ENCODE measurements around the gene LAMA3. TPM values are rescaled to one million over a fixed set of nuclear protein-coding genes. Genes with fewer than 3 reads are reported as not detected.

Gene LAMA3
- total RNA-seq, 1 experiment from 2014 or later: 8.1 TPM

DNA sequence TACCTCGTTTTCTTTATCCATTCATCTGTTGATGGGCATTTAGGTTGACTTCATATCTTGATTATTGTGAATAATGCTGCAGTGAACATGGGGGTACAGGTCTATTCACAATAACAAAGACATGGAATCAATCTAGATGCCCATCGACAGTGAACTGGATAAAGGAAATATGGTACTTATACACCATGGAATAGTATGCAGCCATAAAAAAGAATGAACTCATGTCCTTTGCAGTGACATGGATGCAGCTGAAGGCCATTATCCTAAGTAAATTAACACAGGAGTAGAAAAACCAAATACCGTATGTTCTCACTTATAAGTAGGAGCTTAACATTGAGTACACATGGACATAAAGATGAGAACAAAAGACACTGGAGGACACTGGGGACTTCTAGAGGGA is 111.6 kb downstream of the LAMA3 start:
- POLR2A ChIA-PET: interaction anchor here (0.5 kb wide), 1 partner anchor 300 kb away, joined by 12 read pairs; no protein-coding TSS in a partner anchor
- intact Hi-C loops (cut with micrococcal nuclease; ENCODE audit: unreplicated experiment): no loop called here
- CTCF ChIA-PET: no interaction called here

DNA sequence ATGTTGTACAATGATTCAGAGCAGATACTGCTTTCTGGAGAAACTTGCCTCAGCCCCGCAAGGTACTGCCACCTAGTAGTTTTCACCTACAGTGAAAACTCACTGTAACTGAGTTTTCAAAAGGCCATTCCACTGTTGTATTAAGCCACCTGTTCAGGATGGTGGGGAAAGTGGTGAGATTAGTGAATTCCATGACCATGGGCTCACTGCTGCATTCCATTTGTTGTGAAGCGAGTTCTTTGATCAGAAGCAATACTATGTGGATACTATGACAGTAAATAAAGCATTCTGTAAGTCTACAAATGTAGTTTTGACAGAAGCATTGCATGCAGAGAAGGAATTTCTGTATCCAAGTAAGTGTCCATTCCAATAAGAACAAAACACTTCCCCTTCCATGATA is 113.6 kb downstream of the LAMA3 start:
- in situ Hi-C loops (cut with HindIII; ENCODE audit: low pct_unique_long_range_greater_than_20kb, low sequenced_read_pairs): no loop called here
- DNase-seq (ENCODE audit: low read depth, low spot score) (no peak), ATAC-seq (no peak)
- intact Hi-C loops (cut with micrococcal nuclease; ENCODE audit: unreplicated experiment): no loop called here
- ChIA-PET CTCF (no interaction called here), POLR2A (no interaction called here)
- H3K9me3 ChIP-seq (ENCODE audit: control insufficient read depth, insufficient read depth, low read depth, low read length): no peaks in the 10 kb centered on the region
- H3K36me3 ChIP-seq (ENCODE audit: control insufficient read depth, insufficient read depth, low read length): no peaks in the 10 kb centered on the region
- TF ChIP-seq, protein P1, sequence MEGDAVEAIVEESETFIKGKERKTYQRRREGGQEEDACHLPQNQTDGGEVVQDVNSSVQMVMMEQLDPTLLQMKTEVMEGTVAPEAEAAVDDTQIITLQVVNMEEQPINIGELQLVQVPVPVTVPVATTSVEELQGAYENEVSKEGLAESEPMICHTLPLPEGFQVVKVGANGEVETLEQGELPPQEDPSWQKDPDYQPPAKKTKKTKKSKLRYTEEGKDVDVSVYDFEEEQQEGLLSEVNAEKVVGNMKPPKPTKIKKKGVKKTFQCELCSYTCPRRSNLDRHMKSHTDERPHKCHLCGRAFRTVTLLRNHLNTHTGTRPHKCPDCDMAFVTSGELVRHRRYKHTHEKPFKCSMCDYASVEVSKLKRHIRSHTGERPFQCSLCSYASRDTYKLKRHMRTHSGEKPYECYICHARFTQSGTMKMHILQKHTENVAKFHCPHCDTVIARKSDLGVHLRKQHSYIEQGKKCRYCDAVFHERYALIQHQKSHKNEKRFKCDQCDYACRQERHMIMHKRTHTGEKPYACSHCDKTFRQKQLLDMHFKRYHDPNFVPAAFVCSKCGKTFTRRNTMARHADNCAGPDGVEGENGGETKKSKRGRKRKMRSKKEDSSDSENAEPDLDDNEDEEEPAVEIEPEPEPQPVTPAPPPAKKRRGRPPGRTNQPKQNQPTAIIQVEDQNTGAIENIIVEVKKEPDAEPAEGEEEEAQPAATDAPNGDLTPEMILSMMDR (IDR thresholded peaks at IDR 0.05): no peak
- no peak for TF ChIP-seq TCF7L2 (IDR thresholded peaks at IDR 0.05; ENCODE audit: low read depth, low read length)
- TF ChIP-seq POLR2AphosphoS5 (IDR thresholded peaks at IDR 0.05; ENCODE audit: low read depth, low read length): no peak
- no peaks in the 10 kb centered on the region for H3K4me1 ChIP-seq (ENCODE audit: control insufficient read depth, insufficient read depth, low read length)
- H3K27ac ChIP-seq (ENCODE audit: low read length): no peak overlapping the region
- BruUV-seq (replicated peaks): no TSS peak
- peaks cover 2% of the 10 kb centered on the region; the same call in 1 of the 2 replicates for H3K27me3 ChIP-seq (ENCODE audit: control insufficient read depth, insufficient read depth, low read length)
- H3K4me3 ChIP-seq (ENCODE audit: low read depth in 2 of 2, low read length in 2 of 2): no peak overlapping the region

More for the DNA sequence above, 111.6 kb downstream of the LAMA3 start:
- no peak for DNase-seq (ENCODE audit: low read depth, low spot score)
- Histone ChIP-seq H3K4me1 (ENCODE audit: control insufficient read depth, insufficient read depth, low read length) (no peaks in the 10 kb centered on the region), H3K36me3 (ENCODE audit: control insufficient read depth, insufficient read depth, low read length) (no peaks in the 10 kb centered on the region), H3K4me3 (ENCODE audit: low read depth in 2 of 2, low read length in 2 of 2) (no peak overlapping the region), H3K27ac (ENCODE audit: low read length) (no peak overlapping the region), H3K27me3 (ENCODE audit: control insufficient read depth, insufficient read depth, low read length) (0 out of 2 replicates have a peak, but pooled peaks cover 2% of the 10 kb centered on the region), H3K9me3 (ENCODE audit: control insufficient read depth, insufficient read depth, low read depth, low read length) (no peaks in the 10 kb centered on the region)
- BruUV-seq (replicated peaks): no TSS peak
- in situ Hi-C loops (cut with HindIII; ENCODE audit: low pct_unique_long_range_greater_than_20kb, low sequenced_read_pairs): no loop called here
- no peak for ATAC-seq
- no peak for TF ChIP-seq TCF7L2 (IDR thresholded peaks at IDR 0.05; ENCODE audit: low read depth, low read length)

DNA sequence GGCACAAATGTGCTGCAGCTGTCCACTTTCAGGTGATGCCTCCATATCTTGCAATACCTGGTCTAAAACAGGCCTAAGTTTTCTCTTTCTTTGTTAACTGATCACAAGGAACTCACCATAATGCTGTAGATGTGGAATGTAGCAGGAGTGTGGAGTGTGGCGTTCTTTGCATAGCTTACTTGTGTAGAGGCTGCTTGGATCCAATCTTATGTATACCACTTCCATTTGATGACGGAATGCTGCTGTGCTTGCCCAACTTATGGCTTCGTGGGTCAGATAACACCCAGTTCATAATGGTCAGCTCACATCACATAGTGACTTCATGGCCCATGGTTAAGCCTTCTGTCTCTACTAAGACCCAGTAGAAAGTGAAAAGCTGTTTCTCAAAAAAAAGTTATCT is 114.5 kb downstream of the LAMA3 start:
- Histone ChIP-seq H3K27ac (ENCODE audit: low read length) (no peak overlapping the region), H3K36me3 (ENCODE audit: control insufficient read depth, insufficient read depth, low read length) (no peaks in the 10 kb centered on the region), H3K9me3 (ENCODE audit: control insufficient read depth, insufficient read depth, low read depth, low read length) (no peaks in the 10 kb centered on the region), H3K27me3 (ENCODE audit: control insufficient read depth, insufficient read depth, low read length) (peaks cover 2% of the 10 kb centered on the region; the same call in 1 of the 2 replicates), H3K4me1 (ENCODE audit: control insufficient read depth, insufficient read depth, low read length) (no peaks in the 10 kb centered on the region), H3K4me3 (ENCODE audit: low read depth in 2 of 2, low read length in 2 of 2) (no peak overlapping the region)
- no TSS peak for BruUV-seq (replicated peaks)
- no peak for DNase-seq (ENCODE audit: low read depth, low spot score)
- no peak for ATAC-seq
- intact Hi-C loops (cut with micrococcal nuclease; ENCODE audit: unreplicated experiment) (no loop called here), in situ Hi-C loops (cut with HindIII; ENCODE audit: low pct_unique_long_range_greater_than_20kb, low sequenced_read_pairs) (no loop called here)
- ChIA-PET CTCF (no interaction called here), POLR2A (no interaction called here)
- TF ChIP-seq, protein P1 (IDR thresholded peaks at IDR 0.05): no peak
- no peak for TF ChIP-seq POLR2AphosphoS5 (IDR thresholded peaks at IDR 0.05; ENCODE audit: low read depth, low read length)
- TF ChIP-seq, protein P2, sequence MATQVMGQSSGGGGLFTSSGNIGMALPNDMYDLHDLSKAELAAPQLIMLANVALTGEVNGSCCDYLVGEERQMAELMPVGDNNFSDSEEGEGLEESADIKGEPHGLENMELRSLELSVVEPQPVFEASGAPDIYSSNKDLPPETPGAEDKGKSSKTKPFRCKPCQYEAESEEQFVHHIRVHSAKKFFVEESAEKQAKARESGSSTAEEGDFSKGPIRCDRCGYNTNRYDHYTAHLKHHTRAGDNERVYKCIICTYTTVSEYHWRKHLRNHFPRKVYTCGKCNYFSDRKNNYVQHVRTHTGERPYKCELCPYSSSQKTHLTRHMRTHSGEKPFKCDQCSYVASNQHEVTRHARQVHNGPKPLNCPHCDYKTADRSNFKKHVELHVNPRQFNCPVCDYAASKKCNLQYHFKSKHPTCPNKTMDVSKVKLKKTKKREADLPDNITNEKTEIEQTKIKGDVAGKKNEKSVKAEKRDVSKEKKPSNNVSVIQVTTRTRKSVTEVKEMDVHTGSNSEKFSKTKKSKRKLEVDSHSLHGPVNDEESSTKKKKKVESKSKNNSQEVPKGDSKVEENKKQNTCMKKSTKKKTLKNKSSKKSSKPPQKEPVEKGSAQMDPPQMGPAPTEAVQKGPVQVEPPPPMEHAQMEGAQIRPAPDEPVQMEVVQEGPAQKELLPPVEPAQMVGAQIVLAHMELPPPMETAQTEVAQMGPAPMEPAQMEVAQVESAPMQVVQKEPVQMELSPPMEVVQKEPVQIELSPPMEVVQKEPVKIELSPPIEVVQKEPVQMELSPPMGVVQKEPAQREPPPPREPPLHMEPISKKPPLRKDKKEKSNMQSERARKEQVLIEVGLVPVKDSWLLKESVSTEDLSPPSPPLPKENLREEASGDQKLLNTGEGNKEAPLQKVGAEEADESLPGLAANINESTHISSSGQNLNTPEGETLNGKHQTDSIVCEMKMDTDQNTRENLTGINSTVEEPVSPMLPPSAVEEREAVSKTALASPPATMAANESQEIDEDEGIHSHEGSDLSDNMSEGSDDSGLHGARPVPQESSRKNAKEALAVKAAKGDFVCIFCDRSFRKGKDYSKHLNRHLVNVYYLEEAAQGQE (IDR thresholded peaks at IDR 0.05; ENCODE audit: insufficient read depth in 1 of 2, low read depth in 2 of 2, low read length in 1 of 2): no peak
- TF ChIP-seq TCF7L2 (IDR thresholded peaks at IDR 0.05; ENCODE audit: low read depth, low read length): no peak
- TF ChIP-seq SIN3A (IDR thresholded peaks at IDR 0.05; ENCODE audit: borderline replicate concordance, insufficient read depth, low read depth, low read length): no peak

Measured in Panc1 (cell line).